NT2/D1 (cell line): ENCODE data around the gene SLAMF6.

ENCODE experiments used
- DNase-seq: peaks from one replicate; pipeline ENCODE4 v3.0.0-alpha.2; 2011; ENCODE audit warnings: low read depth, low spot score
- H3K27me3 ChIP-seq: 2 replicates; pipeline ENCODE4 v1.6.0; 2011; ENCODE audit warnings: mild to moderate bottlenecking; ENCODE audit not compliant: insufficient read length, insufficient read depth
- H3K36me3 ChIP-seq: 2 replicates; pipeline ENCODE4 v1.6.1; 2011; ENCODE audit warnings: mild to moderate bottlenecking, low read length, mixed read lengths; ENCODE audit not compliant: insufficient read depth, insufficient read length
- H3K4me1 ChIP-seq: 2 replicates; pipeline ENCODE4 v1.5.1; 2011; ENCODE audit not compliant: insufficient read depth, insufficient read length
- H3K4me3 ChIP-seq: 2 replicates; pipeline ENCODE4 v1.5.1; 2011; ENCODE audit warnings: low read depth; ENCODE audit not compliant: insufficient read length
- H3K9ac ChIP-seq: 2 replicates; pipeline ENCODE4 v1.6.0; 2011; ENCODE audit warnings: low read depth; ENCODE audit not compliant: insufficient read length
- H3K9me3 ChIP-seq: 2 replicates; pipeline ENCODE4 v1.5.1; 2011; ENCODE audit warnings: mild to moderate bottlenecking, low read length; ENCODE audit not compliant: insufficient read depth
- SUZ12 ChIP-seq: IDR thresholded peaks from 2 replicates; pipeline ENCODE4 v1.6.1; 2011; ENCODE audit not compliant: insufficient read length, insufficient read depth; ENCODE audit errors: extremely low read depth
- YY1 ChIP-seq: IDR thresholded peaks from 2 replicates; pipeline ENCODE4 v1.6.1; 2011; ENCODE audit not compliant: insufficient read length, insufficient read depth
- ZNF274 ChIP-seq: IDR thresholded peaks from 2 replicates; pipeline ENCODE4 v1.6.1; 2011; ENCODE audit warnings: mild to moderate bottlenecking, low read depth, low read length

Gene SLAMF6

DNA sequence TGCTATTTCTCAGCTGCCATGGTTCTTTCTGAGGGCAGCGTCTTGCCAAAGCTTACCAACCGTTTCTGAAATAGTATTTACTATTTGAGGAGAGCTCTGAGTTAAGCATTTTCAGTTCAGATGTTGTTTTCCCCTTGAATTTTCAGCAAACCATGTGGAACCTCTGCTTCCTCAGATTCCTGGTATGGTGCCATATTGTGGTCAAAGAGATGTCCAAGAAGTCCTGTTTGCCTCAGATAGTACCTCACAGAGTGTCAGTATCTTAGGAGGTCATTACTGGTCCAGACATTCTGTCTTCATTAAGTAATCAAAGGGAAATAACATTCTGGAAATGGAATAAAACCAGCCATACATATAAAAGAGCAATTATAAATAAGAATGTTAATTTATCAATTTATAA lies 86.1 kb downstream of the SLAMF6 start:
- Histone ChIP-seq H3K4me3 (no peak overlapping the region), H3K9me3 (no peaks in the 10 kb centered on the region), H3K9ac (no peak overlapping the region), H3K4me1 (no peaks in the 10 kb centered on the region), H3K27me3 (no peaks in the 10 kb centered on the region), H3K36me3 (no peaks in the 10 kb centered on the region)
- DNase-seq = no peak
- no peak for TF ChIP-seq YY1
- TF ChIP-seq SUZ12 = no peak
- no peak for TF ChIP-seq ZNF274
